K562 (cell line): ENCODE data around the gene TARBP1. TPM values are rescaled to one million over a fixed set of nuclear protein-coding genes. Genes with fewer than 3 reads are reported as not detected.

ENCODE experiments used
- DACH1 ChIP-seq: fragments of 450-650 bp; IDR thresholded peaks from 2 replicates; pipeline ENCODE4 v1.6.1; 2018; ENCODE audit not compliant: partially characterized antibody
- E4F1 ChIP-seq: fragments of 250-450 bp; sonication (Bioruptor Pico); IDR thresholded peaks from 2 replicates; pipeline ENCODE4 v1.5.0; 2021; ENCODE audit warnings: mild to moderate bottlenecking, borderline replicate concordance
- ESRRB ChIP-seq: fragments of 250-450 bp; sonication (Bioruptor Pico); IDR thresholded peaks from 2 replicates; pipeline ENCODE4 v1.5.0; 2020; ENCODE audit warnings: mild to moderate bottlenecking, moderate library complexity, borderline replicate concordance
- HNRNPLL ChIP-seq: fragments of 200-400 bp; formaldehyde crosslinking; IDR thresholded peaks from 2 replicates; pipeline ENCODE4 v1.6.1; 2017; ENCODE audit warnings: low read length, low read depth, mild to moderate bottlenecking; ENCODE audit not compliant: poor library complexity, severe bottlenecking
- ILK ChIP-seq: fragments of 450-650 bp; IDR thresholded peaks from 2 replicates; pipeline ENCODE4 v1.6.1; 2016; ENCODE audit warnings: missing genetic modification characterization, low read depth, mild to moderate bottlenecking, missing compliant biosample characterization, moderate library complexity, borderline replicate concordance
- IRF2 ChIP-seq: sonication (generic); formaldehyde crosslinking; IDR thresholded peaks from 2 replicates; pipeline ENCODE4 v1.8.1; 2022; ENCODE audit warnings: mild to moderate bottlenecking, missing genetic modification reagents
- KAT2B ChIP-seq: IDR thresholded peaks from one replicate; pipeline ENCODE4 v1.6.1; 2012; ENCODE audit warnings: low read depth, mild to moderate bottlenecking, control low read depth, inconsistent platforms, low read length, moderate library complexity
- TCF15 ChIP-seq: fragments of 250-450 bp; sonication (Bioruptor Pico); IDR thresholded peaks from 2 replicates; pipeline ENCODE4 v1.8.0; 2022; ENCODE audit warnings: moderate library complexity, mild to moderate bottlenecking, inconsistent platforms
- ZNF134 ChIP-seq: fragments of 250-450 bp; sonication (Bioruptor Pico); conservative IDR thresholded peaks from 2 replicates; pipeline ENCODE4 v1.4.0; 2020
- ZNF165 ChIP-seq: fragments of 250-450 bp; sonication (Bioruptor Pico); IDR thresholded peaks from 2 replicates; pipeline ENCODE4 v1.4.0; 2020; ENCODE audit warnings: borderline replicate concordance
- ZNF175 ChIP-seq: fragments of 200-800 bp; sonication (Bioruptor generic); IDR thresholded peaks from 2 replicates; pipeline ENCODE4 v1.6.1; 2016; ENCODE audit warnings: low read depth, mild to moderate bottlenecking, missing genetic modification characterization, missing compliant biosample characterization
- ZNF57 ChIP-seq: fragments of 450-650 bp; formaldehyde crosslinking; IDR thresholded peaks from 2 replicates; pipeline ENCODE4 v1.4.0; 2020; ENCODE audit warnings: mild to moderate bottlenecking, moderate library complexity
- ZNF77 ChIP-seq: fragments of 250-450 bp; sonication (Bioruptor Pico); IDR thresholded peaks from 2 replicates; pipeline ENCODE4 v1.5.0; 2020
- polyA plus RNA-seq, 8 experiments: library from polyadenylated mRNA; depleted of rRNA in 4 of 8; stranded (reverse) in 5 of 8; unstranded in 3 of 8; fragments of >200 nt; fragmentation: Nextera tagmentation in 2 of 8; fragmentation: Illumina TruSeq in 1 of 8; extraction: Ambion mirVana in 2 of 8; extraction: Trizol in 1 of 8; gene quantifications; 2 replicates each; pipeline versions ENCODE4 v1.2.1 to v1.2.3, GENCODE V29; 2011 to 2014; ENCODE audit warnings: inconsistent platforms in 1 of 8, missing spikeins in 1 of 8
- total RNA-seq, 7 experiments: library from RNA; depleted of rRNA in 6 of 7; stranded (reverse); fragments of >200 nt in 6 of 7; fragmentation: Illumina TruSeq in 2 of 7; extraction: Trizol in 2 of 7; gene quantifications; 2 replicates each; pipeline versions ENCODE4 v1.2.1 to v1.2.3, GENCODE V29; 2011 to 2021; ENCODE audit warnings: low replicate concordance in 1 of 7
- TF ChIP-seq, protein P1 (sequence below): fragments of 450-650 bp; IDR thresholded peaks from 2 replicates; pipeline ENCODE4 v1.6.1; 2016
- TF ChIP-seq, protein P2 (sequence below): fragments of 450-650 bp; IDR thresholded peaks from 2 replicates; pipeline ENCODE4 v1.6.1; 2017; ENCODE audit warnings: antibody characterized with exemption, mild to moderate bottlenecking
- TF ChIP-seq, protein P3 (sequence below): fragments of 450-650 bp; formaldehyde crosslinking; IDR thresholded peaks from 2 replicates; pipeline ENCODE4 v1.4.0; 2020; ENCODE audit warnings: mild to moderate bottlenecking, moderate library complexity

The TARBP1 gene
- total and polyA plus RNA-seq, 9 of the 15 experiments (the other 6 are each of a cell fraction or from before 2014, with no cell fraction given) = 8.8 to 48.0 (median 22.9) TPM

GRCh38 chr1:234372011-234372757 is 106.8 kb downstream of the TARBP1 start (continued):
- no peak for TF ChIP-seq ILK (tag)
- TF ChIP-seq IRF2 (CRISPR knock-in tag) = no peak
- no peak for TF ChIP-seq ZNF57 (CRISPR knock-in tag)
- no peak for TF ChIP-seq ZNF175 (CRISPR knock-in tag)
- TF ChIP-seq HNRNPLL = no peak
- no peak for TF ChIP-seq ZNF134 (CRISPR knock-in tag)
- TF ChIP-seq, protein P1, sequence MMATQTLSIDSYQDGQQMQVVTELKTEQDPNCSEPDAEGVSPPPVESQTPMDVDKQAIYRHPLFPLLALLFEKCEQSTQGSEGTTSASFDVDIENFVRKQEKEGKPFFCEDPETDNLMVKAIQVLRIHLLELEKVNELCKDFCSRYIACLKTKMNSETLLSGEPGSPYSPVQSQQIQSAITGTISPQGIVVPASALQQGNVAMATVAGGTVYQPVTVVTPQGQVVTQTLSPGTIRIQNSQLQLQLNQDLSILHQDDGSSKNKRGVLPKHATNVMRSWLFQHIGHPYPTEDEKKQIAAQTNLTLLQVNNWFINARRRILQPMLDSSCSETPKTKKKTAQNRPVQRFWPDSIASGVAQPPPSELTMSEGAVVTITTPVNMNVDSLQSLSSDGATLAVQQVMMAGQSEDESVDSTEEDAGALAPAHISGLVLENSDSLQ = no peak
- TF ChIP-seq ZNF165 (CRISPR knock-in tag) = no peak
- TF ChIP-seq TCF15 (CRISPR knock-in tag) = no peak
- TF ChIP-seq ESRRB = no peak
- TF ChIP-seq, protein P2, sequence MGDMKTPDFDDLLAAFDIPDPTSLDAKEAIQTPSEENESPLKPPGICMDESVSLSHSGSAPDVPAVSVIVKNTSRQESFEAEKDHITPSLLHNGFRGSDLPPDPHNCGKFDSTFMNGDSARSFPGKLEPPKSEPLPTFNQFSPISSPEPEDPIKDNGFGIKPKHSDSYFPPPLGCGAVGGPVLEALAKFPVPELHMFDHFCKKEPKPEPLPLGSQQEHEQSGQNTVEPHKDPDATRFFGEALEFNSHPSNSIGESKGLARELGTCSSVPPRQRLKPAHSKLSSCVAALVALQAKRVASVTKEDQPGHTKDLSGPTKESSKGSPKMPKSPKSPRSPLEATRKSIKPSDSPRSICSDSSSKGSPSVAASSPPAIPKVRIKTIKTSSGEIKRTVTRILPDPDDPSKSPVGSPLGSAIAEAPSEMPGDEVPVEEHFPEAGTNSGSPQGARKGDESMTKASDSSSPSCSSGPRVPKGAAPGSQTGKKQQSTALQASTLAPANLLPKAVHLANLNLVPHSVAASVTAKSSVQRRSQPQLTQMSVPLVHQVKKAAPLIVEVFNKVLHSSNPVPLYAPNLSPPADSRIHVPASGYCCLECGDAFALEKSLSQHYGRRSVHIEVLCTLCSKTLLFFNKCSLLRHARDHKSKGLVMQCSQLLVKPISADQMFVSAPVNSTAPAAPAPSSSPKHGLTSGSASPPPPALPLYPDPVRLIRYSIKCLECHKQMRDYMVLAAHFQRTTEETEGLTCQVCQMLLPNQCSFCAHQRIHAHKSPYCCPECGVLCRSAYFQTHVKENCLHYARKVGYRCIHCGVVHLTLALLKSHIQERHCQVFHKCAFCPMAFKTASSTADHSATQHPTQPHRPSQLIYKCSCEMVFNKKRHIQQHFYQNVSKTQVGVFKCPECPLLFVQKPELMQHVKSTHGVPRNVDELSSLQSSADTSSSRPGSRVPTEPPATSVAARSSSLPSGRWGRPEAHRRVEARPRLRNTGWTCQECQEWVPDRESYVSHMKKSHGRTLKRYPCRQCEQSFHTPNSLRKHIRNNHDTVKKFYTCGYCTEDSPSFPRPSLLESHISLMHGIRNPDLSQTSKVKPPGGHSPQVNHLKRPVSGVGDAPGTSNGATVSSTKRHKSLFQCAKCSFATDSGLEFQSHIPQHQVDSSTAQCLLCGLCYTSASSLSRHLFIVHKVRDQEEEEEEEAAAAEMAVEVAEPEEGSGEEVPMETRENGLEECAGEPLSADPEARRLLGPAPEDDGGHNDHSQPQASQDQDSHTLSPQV = no peak
- no peak for TF ChIP-seq DACH1
- TF ChIP-seq, protein P3, sequence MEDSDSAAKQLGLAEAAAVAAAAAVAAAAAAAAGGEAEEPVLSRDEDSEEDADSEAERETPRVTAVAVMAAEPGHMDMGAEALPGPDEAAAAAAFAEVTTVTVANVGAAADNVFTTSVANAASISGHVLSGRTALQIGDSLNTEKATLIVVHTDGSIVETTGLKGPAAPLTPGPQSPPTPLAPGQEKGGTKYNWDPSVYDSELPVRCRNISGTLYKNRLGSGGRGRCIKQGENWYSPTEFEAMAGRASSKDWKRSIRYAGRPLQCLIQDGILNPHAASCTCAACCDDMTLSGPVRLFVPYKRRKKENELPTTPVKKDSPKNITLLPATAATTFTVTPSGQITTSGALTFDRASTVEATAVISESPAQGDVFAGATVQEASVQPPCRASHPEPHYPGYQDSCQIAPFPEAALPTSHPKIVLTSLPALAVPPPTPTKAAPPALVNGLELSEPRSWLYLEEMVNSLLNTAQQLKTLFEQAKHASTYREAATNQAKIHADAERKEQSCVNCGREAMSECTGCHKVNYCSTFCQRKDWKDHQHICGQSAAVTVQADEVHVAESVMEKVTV (CRISPR knock-in tag) = 0 out of 2 replicates have a peak, but pooled peaks have one; percentile 9
- TF ChIP-seq KAT2B = no peak
- TF ChIP-seq ZNF77 = no peak
- TF ChIP-seq E4F1 (CRISPR knock-in tag) = no peak
